Hepatocyte (in vitro differentiated cells): ENCODE results near the gene MRPL45. TPM values are rescaled to one million over a fixed set of nuclear protein-coding genes. Genes with fewer than 3 reads are reported as not detected.

Experiments used
- DNase-seq: peaks from one replicate; pipeline ENCODE4 v3.0.0-alpha.2; 2016; ENCODE audit warnings: low spot score
- H2AFZ ChIP-seq: fragments of 200-600 bp; sonication (generic); 2 replicates; pipeline ENCODE4 v1.6.0; 2016; ENCODE audit warnings: antibody characterized with exemption, mild to moderate bottlenecking
- H3K27ac ChIP-seq: fragments of 200-600 bp; sonication (generic); 2 replicates; pipeline ENCODE4 v1.5.1; 2016; ENCODE audit warnings: mild to moderate bottlenecking
- H3K27me3 ChIP-seq: fragments of 200-600 bp; sonication (generic); 2 replicates; pipeline ENCODE4 v1.6.1; 2016
- H3K36me3 ChIP-seq: fragments of 200-600 bp; sonication (generic); replicated peaks from 2 replicates; pipeline ENCODE4 v1.5.1; 2016; ENCODE audit warnings: low read depth; ENCODE audit not compliant: insufficient read depth
- H3K4me1 ChIP-seq: fragments of 200-600 bp; sonication (generic); 2 replicates; pipeline ENCODE4 v1.5.1; 2016; ENCODE audit warnings: mild to moderate bottlenecking, moderate library complexity; ENCODE audit not compliant: insufficient read depth
- H3K4me2 ChIP-seq: fragments of 200-600 bp; sonication (generic); 2 replicates; pipeline ENCODE4 v1.6.0; 2016
- H3K4me3 ChIP-seq: fragments of 200-600 bp; sonication (generic); 2 replicates; pipeline ENCODE4 v1.5.1; 2016; ENCODE audit warnings: mild to moderate bottlenecking
- H3K79me2 ChIP-seq: fragments of 200-600 bp; sonication (generic); 2 replicates; pipeline ENCODE4 v1.6.0; 2017; ENCODE audit warnings: mild to moderate bottlenecking
- H3K9me2 ChIP-seq: fragments of 200-600 bp; sonication (generic); replicated peaks from 2 replicates; pipeline ENCODE4 v1.6.0; 2017; ENCODE audit warnings: mild to moderate bottlenecking; ENCODE audit not compliant: insufficient read depth
- H3K9me3 ChIP-seq: fragments of 200-600 bp; sonication (generic); 2 replicates; pipeline ENCODE4 v1.5.1; 2016; ENCODE audit warnings: low read depth, mild to moderate bottlenecking
- H4K20me1 ChIP-seq: fragments of 200-600 bp; sonication (generic); 2 replicates; pipeline ENCODE4 v1.6.0; 2016; ENCODE audit warnings: mild to moderate bottlenecking; ENCODE audit not compliant: insufficient read depth, poor library complexity, severe bottlenecking
- EZH2 ChIP-seq: fragments of 200-600 bp; sonication (generic); IDR thresholded peaks from 2 replicates; pipeline ENCODE4 v1.6.1; 2016; ENCODE audit warnings: antibody characterized with exemption, mild to moderate bottlenecking, borderline replicate concordance
- EZH2phosphoT487 ChIP-seq: fragments of 200-600 bp; sonication (generic); IDR thresholded peaks from one replicate; pipeline ENCODE4 v1.6.1; 2018; ENCODE audit warnings: antibody characterized with exemption, mild to moderate bottlenecking, low read depth, moderate library complexity; ENCODE audit not compliant: unreplicated experiment, severe bottlenecking
- WGBS: methylation state at CpG from one replicate; pipeline ENCODE4 v1.1.6; 2016; ENCODE audit warnings: low lambda C conversion rate; ENCODE audit errors: missing lambda C conversion rate; 5-methylcytosine and 5-hydroxymethylcytosine counted together
- polyA plus RNA-seq: library from polyadenylated mRNA; unstranded; fragments of >200 nt; fragmentation: Nextera tagmentation; extraction: Ambion mirVana; gene quantifications from 2 replicates; pipeline ENCODE4 v1.2.1, GENCODE V29; 2016
- total RNA-seq: library from RNA; depleted of rRNA; stranded (reverse); fragments of >200 nt; gene quantifications from 2 replicates; pipeline ENCODE4 v1.2.3, GENCODE V29; 2014
- TF ChIP-seq, protein P1 (sequence below): fragments of 200-600 bp; sonication (generic); IDR thresholded peaks from 2 replicates; pipeline ENCODE4 v1.5.1; 2016; ENCODE audit warnings: antibody characterized with exemption, mild to moderate bottlenecking; ENCODE audit not compliant: poor library complexity

MRPL45 gene
- total and polyA plus RNA-seq, 2 experiments from 2014 or later: 29.4 to 44.9 TPM

DNA sequence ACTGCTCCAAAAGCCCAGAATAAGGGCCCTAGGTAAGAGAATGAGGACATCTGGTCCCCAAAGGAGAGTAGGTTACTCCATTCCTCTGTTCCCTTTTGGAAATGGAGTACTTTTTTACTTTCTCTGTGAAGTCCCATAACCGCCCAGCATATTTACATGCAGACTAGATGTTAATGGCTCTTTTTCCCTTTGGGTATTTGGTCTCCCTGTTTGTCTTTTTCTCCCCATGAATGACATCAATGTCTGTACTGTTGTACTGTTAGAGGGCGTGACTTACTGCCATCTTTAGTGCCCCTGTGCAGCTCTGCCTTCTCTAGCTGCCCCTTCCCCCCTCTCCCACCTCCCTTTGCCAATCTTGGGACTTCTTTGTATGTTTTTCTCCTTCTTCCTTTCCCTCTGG lies 27.8 kb downstream of the MRPL45 start:
- Histone ChIP-seq H4K20me1 (no peaks in the 10 kb centered on the region), H3K36me3 (no peaks in the 10 kb centered on the region), H2AFZ (no peak overlapping the region), H3K4me3 (no peak overlapping the region), H3K27ac (peak overlapping the region; percentile 60), H3K27me3 (no peaks in the 10 kb centered on the region), H3K9me3 (no peaks in the 10 kb centered on the region), H3K79me2 (no peaks in the 10 kb centered on the region), H3K4me1 (peaks cover 23% of the 10 kb centered on the region), H3K9me2 (no peaks in the 10 kb centered on the region), H3K4me2 (peak overlapping the region; percentile 49)
- WGBS: 78% methylated on average over 2 of the region's 2 CpGs
- TF ChIP-seq EZH2: no peak
- TF ChIP-seq, protein P1, sequence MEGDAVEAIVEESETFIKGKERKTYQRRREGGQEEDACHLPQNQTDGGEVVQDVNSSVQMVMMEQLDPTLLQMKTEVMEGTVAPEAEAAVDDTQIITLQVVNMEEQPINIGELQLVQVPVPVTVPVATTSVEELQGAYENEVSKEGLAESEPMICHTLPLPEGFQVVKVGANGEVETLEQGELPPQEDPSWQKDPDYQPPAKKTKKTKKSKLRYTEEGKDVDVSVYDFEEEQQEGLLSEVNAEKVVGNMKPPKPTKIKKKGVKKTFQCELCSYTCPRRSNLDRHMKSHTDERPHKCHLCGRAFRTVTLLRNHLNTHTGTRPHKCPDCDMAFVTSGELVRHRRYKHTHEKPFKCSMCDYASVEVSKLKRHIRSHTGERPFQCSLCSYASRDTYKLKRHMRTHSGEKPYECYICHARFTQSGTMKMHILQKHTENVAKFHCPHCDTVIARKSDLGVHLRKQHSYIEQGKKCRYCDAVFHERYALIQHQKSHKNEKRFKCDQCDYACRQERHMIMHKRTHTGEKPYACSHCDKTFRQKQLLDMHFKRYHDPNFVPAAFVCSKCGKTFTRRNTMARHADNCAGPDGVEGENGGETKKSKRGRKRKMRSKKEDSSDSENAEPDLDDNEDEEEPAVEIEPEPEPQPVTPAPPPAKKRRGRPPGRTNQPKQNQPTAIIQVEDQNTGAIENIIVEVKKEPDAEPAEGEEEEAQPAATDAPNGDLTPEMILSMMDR: no peak
- TF ChIP-seq EZH2phosphoT487: no peak
- DNase-seq: peak; percentile 1

DNA sequence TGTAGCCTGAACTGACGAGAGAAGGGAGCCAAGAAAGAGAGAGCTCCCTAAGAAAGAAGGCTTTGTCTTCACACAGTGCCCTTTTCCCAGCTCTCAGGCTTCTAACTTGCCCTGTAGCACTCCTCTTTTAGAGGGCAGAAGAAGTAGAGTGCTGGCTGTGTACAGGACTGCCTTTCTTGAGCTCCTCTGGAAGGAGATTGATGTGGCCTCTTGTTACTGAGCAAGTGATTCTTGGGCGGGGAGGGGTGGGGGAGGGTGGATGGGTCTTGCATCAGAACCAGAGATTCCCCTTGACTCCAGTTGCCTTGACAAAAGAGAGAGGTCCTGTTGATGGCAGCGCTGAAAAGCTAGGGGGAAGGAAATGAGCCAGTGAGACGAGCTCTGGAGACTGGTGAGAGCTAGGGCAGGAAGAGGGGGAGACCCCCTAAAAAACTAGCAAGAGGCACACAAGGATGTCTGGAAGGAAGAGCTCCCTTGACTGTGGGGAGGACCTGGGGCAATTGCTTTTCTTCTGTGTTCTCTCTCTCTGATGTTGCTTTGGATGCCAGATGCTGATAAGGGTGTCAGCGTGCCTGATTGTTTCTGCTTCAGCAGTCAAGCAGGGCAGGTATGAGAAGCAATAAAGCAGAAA lies 28.4 kb downstream of the MRPL45 start:
- no peaks in the 10 kb centered on the region for H3K9me3 ChIP-seq
- H3K79me2 ChIP-seq: no peaks in the 10 kb centered on the region
- peak overlapping the region; percentile 49 for H3K4me2 ChIP-seq
- H3K27ac ChIP-seq: peak overlapping the region; percentile 60
- DNase-seq: peak; percentile 19
- no peak for TF ChIP-seq EZH2
- TF ChIP-seq EZH2phosphoT487: no peak
- TF ChIP-seq, protein P1: no peak
- H3K36me3 ChIP-seq: no peaks in the 10 kb centered on the region
- no peaks in the 10 kb centered on the region for H4K20me1 ChIP-seq
- no peaks in the 10 kb centered on the region for H3K9me2 ChIP-seq
- 52% methylated on average over 4 of the region's 5 CpGs for WGBS
- no peak overlapping the region for H2AFZ ChIP-seq
- peaks cover 23% of the 10 kb centered on the region for H3K4me1 ChIP-seq
- no peak overlapping the region for H3K4me3 ChIP-seq
- H3K27me3 ChIP-seq: no peaks in the 10 kb centered on the region

DNA sequence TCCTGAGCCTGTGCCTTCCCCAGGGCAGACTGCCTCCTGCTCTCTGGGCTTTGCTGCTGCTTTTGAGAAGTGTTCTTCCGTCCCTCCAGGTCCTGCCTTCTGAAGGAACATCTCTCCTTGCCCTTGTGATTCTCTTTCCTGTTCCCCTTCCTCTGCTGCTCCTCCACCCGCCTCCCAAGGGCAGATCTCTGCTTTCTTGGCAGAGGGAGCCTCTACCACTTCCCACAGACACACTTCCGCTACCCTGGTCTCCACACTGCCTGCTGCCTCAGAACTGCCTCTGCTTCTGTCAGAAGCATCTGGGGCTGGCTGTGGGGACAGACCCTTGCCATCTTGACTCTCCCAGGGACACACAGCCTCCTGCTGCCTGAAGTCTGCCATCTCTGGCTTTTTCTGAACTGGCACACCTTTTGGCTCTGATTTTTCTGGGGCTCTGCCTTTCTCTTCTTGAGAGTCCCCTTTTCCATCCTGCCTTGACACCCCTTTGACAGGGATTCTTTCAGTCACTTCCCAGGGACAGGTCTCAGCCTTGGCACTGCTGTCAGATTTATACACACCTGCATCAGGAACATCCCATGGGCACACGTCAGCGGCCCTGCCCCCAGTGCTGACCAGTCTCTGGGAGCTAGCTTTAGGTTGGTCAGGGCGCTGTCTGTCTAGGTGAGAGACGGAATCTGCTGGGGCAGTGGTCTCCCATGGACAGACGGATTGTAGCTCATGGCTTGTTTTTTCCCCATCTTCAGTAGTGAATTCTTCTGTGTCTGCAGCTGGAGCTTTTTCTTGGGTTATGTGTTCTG lies 30.2 kb downstream of the MRPL45 start:
- H3K9me2 ChIP-seq: no peaks in the 10 kb centered on the region
- H3K4me2 ChIP-seq: no peak overlapping the region
- H3K27ac ChIP-seq: no peak overlapping the region
- peaks cover 23% of the 10 kb centered on the region for H3K4me1 ChIP-seq
- no peaks in the 10 kb centered on the region for H4K20me1 ChIP-seq
- no peaks in the 10 kb centered on the region for H3K9me3 ChIP-seq
- no peak overlapping the region for H3K4me3 ChIP-seq
- no peaks in the 10 kb centered on the region for H3K79me2 ChIP-seq
- 93% methylated on average over 8 of the region's 8 CpGs for WGBS
- TF ChIP-seq EZH2 (no peak), EZH2phosphoT487 (no peak)
- TF ChIP-seq, protein P1: no peak
- no peaks in the 10 kb centered on the region for H3K36me3 ChIP-seq
- no peaks in the 10 kb centered on the region for H3K27me3 ChIP-seq
- no peak overlapping the region for H2AFZ ChIP-seq
- DNase-seq: peak; percentile 2
